Breast epithelium (tissue), 3 donors: Measurements from ENCODE around the gene PEX7.

Experiments
- CTCF ChIP-seq, 3 donors: fragments of 450-650 bp; IDR thresholded peaks; one replicate each; pipeline ENCODE4 v1.5.1; 2016 to 2017; ENCODE audit warnings: antibody characterized with exemption in 3 of 3, mild to moderate bottlenecking in 3 of 3, moderate library complexity in 3 of 3
- POLR2AphosphoS5 ChIP-seq, 3 donors: sonication (generic); formaldehyde crosslinking; IDR thresholded peaks; one replicate each; pipeline ENCODE4 v1.6.1; 2017; ENCODE audit warnings: antibody characterized with exemption in 3 of 3

GRCh38 chr6:136822046-136822375 is 381 bp upstream of the PEX7 start:
- TF ChIP-seq CTCF (IDR thresholded peaks at IDR 0.05) (no peak), POLR2AphosphoS5 (IDR thresholded peaks at IDR 0.05) (no peak)
